GM19193 (cell line): ENCODE results near the gene CCDC169.

Experiments
- POLR2A ChIP-seq: IDR thresholded peaks from 4 replicates; pipeline ENCODE4 v1.6.1; 2011; ENCODE audit not compliant: insufficient read depth, insufficient read length; ENCODE audit errors: extremely low read depth

The CCDC169 gene

DNA sequence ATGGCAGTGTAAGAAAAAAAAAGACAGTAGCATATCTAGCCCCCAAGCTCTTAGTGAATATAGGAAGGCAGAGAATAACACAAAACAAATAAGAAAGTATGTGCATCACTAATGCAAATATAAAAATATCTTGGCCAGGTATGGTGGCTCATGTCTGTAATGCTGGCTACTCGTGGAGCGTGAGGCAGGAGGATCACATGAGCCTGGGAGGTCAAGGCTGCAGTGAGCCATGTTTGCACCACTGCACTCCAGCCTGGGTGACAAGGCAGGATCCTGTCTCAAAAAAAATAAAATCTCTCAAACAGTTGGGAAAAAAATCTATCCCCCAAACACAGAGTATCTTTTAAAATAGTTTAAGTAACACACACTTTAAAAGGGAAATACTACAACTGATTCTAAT lies 31.2 kb upstream of the CCDC169 start:
- TF ChIP-seq POLR2A = no peak

DNA sequence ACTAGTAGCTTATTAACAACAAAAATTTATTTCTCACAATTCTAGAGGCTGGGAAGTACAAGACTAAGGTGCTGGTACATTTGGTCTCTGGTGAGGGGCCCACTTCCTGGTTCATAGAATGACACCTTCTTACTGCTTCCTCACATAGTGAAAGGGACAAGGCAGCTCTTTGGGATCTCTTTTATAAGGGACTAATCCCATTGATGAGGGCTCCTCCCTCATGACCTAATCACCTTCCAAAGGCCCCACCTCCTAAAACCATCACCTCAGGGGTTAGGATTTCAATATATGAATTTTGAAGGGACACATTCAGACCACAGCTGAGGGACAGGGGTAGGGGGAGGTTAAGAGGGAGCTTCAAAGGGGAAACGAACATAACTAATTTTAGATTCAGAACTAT lies 28.3 kb upstream of the CCDC169 start:
- no peak for TF ChIP-seq POLR2A

DNA sequence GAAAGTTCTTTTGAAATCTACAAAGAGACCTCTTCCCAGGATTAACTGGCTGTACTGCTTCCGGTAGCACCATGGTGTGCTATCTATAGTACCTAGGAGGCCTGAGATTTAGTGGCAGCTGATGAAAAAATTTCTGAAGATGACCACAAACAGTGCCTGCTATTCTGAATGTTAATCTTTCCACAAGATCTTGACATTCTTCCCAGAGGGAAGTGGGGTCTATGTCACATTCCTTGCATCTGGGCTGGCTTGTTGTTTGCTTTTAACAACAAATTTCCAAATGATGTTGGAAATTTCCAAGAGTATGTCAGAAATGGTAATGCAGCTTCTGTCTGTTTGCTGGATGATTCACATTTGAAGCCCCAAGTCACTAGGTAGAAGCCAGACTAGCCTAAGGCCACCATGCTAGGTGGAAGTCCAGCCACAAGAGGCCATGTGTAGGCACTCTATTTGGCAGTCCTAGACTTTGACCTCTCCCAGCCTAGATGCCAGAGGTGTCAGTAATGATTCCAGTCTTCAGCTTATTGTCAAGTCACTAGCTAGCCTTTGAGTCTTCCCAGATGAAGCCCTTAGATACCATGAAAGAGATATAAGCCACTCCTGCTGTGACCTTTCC lies 26.4 kb upstream of the CCDC169 start:
- TF ChIP-seq POLR2A = no peak

- no peak for TF ChIP-seq POLR2A
Observed at GRCh38 chr13:36323408-36323807, 25.8 kb upstream of the CCDC169 start.

GRCh38 chr13:36313047-36313969 lies 15.7 kb upstream of the CCDC169 start:
- no peak for TF ChIP-seq POLR2A

GRCh38 chr13:36310417-36311108 lies 12.9 kb upstream of the CCDC169 start:
- no peak for TF ChIP-seq POLR2A

DNA sequence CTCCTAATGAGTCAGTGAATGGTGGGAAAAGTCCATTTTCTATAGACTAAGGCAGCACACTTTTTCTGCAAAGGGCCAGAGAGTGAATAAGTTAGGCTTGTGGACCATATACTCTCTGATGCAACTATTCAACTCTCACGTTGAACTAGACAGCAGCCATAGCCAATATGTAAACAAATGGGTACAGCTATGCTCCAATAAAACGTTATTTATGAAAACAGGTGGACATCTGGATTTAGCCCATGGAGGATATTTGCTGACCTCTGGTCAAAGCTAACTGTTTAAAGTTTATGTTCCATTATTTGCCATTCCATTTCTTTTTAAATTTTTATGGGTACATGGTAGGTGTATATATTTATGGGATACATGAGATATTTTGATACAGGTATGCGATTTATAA lies 4.7 kb upstream of the CCDC169 start:
- no peak for TF ChIP-seq POLR2A

DNA sequence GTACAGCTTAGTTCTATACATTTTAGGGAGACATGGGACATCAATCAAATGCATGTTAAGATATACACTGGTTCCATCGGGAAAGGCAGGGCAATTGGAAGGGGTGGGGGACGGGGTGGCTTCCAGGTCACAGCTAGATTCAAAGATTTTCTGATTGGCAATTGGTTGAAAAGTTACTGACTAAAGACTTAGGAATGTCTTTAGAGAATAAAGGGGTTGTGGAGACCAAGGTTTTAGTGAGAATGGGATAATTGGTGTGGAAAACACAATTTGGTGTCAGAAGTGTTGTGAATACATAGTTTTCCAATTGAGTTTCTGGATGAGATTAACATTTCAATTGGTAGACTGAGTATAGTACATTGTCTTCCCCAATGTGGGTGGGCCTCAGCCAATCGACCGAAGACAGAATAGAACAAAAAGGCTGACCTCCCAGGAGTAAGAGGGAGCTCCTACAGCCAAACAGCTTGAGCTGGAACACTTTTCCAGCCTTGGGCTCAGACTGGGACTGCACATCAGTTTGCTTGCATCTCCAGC lies 988 bp upstream of the CCDC169 start:
- no peak for TF ChIP-seq POLR2A

GRCh38 chr13:36294096-36294495 lies 3.5 kb downstream of the CCDC169 start:
- no peak for TF ChIP-seq POLR2A

DNA sequence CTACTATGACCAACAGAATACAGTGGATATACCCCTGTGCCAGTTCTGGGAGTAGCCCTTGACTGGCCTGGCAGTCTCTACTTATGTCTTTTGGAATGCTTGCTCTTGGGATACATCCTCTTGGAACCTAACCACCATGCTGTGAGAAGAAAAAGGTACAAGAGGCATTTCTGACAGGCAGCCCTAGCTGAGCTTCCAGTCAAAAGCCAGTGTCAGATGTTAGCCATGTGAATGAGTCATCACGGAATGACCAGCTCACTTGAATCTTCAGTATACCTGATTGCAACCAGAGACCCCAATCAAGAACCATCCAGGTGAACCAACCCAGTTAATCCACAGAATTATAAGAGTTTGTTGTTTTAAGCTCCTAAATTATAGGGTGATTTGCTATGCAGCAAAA lies 4.1 kb downstream of the CCDC169 start:
- no peak for TF ChIP-seq POLR2A

GRCh38 chr13:36288794-36289391 lies 8.7 kb downstream of the CCDC169 start:
- TF ChIP-seq POLR2A = no peak

- no peak for TF ChIP-seq POLR2A
Observed at GRCh38 chr13:36286006-36286405, 11.6 kb downstream of the CCDC169 start.

GRCh38 chr13:36282821-36283432 lies 14.7 kb downstream of the CCDC169 start:
- no peak for TF ChIP-seq POLR2A

DNA sequence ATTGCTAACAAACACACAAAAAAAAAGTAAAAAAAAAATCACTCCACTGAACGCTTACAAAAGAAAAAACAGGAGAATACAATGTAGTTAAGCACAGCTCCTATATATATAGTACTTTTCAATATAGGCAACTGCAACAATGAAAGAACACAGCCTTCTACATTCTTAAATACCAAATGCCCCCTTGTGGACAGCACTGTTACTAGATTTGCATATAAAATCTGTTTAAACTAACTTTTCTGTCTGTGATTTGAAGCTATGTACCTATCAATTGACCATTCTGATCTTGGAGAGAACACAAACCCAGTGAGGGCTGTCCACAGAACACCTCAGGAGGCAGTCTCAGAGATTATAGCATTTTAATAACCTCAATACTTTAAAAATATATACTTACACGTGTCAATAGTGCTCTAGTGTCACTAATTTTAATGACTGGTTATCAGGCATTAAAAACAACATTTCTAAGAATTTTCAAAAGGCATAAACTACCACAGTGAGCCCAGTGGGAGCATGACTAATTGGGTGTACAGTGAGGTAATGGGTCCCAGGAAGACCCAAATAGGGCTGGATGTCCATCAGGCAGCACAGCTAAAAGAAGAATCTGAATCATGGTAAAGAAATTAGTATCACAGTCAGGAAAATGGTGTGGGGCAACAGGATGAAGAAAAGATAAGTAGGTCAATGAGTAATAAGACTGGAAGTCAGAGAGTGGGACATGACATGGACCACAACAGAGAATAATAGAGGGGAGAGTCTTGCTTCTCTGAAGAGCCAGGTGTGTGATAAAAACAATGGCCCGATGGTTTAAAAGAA lies 22.2 kb downstream of the CCDC169 start:
- no peak for TF ChIP-seq POLR2A
